PFSK-1 (cell line): ENCODE measurements around the gene EPM2AIP1.

Experiments
- FOXP2 ChIP-seq: optimal IDR thresholded peaks from 2 replicates; pipeline ENCODE3; 2011; ENCODE audit warnings: borderline replicate concordance, control low read depth, inconsistent platforms; ENCODE audit not compliant: insufficient read depth; ENCODE audit errors: extremely low read length, extremely low read depth
- POLR2AphosphoS5 ChIP-seq: IDR thresholded peaks from 2 replicates; pipeline ENCODE4 v1.6.1; 2012; ENCODE audit warnings: low read depth, mild to moderate bottlenecking, control low read depth, low read length, moderate library complexity
- SIN3A ChIP-seq: IDR thresholded peaks from 2 replicates; pipeline ENCODE4 v1.6.1; 2012; ENCODE audit warnings: mild to moderate bottlenecking, low read length, moderate library complexity, borderline replicate concordance; ENCODE audit not compliant: insufficient read depth
- TAF1 ChIP-seq: IDR thresholded peaks from 2 replicates; pipeline ENCODE4 v1.6.1; 2012; ENCODE audit warnings: low read length, control low read depth, borderline replicate concordance; ENCODE audit not compliant: insufficient read depth
- TF ChIP-seq, protein P1 (sequence below), 2 experiments: IDR thresholded peaks; 2 replicates each; pipeline versions ENCODE4 v1.6.1 to v1.8.0; 2011 to 2012; ENCODE audit warnings: low read depth in 2 of 2, low read length in 2 of 2, control low read depth in 1 of 2, inconsistent platforms in 1 of 2, mild to moderate bottlenecking in 1 of 2, moderate library complexity in 1 of 2; ENCODE audit not compliant: insufficient read depth in 1 of 2

EPM2AIP1 gene

DNA sequence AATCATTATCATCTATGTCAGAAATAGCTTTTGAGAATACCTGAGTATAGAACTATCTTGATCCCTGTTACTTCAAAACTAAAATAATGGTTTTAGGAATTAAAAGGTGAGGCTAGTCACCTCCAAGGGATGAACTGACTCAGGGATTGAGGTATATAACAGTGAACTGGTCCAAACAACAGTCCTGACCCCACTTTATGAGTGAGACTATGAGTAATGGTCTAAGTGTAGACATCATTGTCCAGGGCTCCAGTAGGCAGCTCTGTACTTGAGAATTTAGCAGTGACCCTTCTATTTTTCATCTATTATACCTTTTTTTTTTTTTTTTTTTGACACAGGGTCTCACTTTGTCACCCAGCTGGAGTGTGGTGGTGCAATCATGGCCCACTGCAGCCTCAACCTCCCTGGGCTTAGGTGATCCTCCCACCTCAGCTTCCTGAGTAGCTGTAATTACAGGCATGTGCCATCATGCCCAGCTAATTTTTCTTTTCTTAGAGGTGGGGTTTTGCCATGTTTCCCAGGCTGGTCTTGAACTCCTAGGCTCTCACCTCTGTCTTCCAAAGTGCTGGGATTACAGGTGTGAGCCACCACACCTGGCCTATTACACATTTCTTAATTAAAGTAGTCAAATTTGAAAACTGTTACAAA lies 36.7 kb upstream of the EPM2AIP1 start:
- TF ChIP-seq SIN3A (no peak), TAF1 (no peak), POLR2AphosphoS5 (no peak), FOXP2 (no peak)
- TF ChIP-seq, protein P1, sequence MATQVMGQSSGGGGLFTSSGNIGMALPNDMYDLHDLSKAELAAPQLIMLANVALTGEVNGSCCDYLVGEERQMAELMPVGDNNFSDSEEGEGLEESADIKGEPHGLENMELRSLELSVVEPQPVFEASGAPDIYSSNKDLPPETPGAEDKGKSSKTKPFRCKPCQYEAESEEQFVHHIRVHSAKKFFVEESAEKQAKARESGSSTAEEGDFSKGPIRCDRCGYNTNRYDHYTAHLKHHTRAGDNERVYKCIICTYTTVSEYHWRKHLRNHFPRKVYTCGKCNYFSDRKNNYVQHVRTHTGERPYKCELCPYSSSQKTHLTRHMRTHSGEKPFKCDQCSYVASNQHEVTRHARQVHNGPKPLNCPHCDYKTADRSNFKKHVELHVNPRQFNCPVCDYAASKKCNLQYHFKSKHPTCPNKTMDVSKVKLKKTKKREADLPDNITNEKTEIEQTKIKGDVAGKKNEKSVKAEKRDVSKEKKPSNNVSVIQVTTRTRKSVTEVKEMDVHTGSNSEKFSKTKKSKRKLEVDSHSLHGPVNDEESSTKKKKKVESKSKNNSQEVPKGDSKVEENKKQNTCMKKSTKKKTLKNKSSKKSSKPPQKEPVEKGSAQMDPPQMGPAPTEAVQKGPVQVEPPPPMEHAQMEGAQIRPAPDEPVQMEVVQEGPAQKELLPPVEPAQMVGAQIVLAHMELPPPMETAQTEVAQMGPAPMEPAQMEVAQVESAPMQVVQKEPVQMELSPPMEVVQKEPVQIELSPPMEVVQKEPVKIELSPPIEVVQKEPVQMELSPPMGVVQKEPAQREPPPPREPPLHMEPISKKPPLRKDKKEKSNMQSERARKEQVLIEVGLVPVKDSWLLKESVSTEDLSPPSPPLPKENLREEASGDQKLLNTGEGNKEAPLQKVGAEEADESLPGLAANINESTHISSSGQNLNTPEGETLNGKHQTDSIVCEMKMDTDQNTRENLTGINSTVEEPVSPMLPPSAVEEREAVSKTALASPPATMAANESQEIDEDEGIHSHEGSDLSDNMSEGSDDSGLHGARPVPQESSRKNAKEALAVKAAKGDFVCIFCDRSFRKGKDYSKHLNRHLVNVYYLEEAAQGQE (IDR thresholded peaks at IDR 0.05; ENCODE audit: insufficient read depth in 1 of 2, low read depth in 2 of 2, low read length in 2 of 2), result no peak

DNA sequence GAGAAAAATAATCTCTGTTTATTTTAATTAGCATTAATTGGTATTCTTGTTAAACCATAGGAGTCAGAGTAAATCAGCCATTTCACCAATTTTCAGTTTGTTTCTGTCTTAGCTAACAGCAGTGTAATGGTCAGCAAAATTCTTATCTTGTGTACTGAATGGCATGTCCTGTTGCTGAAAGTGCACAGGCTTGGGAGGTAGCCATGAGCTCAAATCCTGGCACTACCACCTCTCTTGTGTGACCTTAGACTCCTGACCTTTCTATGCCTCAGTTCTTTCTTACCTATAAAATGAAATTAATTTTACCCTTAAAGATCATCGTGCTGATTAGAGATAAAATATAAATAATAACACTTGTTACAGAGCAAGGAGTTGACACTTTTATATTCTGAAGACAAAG lies 36.2 kb upstream of the EPM2AIP1 start:
- TF ChIP-seq SIN3A, result no peak

DNA sequence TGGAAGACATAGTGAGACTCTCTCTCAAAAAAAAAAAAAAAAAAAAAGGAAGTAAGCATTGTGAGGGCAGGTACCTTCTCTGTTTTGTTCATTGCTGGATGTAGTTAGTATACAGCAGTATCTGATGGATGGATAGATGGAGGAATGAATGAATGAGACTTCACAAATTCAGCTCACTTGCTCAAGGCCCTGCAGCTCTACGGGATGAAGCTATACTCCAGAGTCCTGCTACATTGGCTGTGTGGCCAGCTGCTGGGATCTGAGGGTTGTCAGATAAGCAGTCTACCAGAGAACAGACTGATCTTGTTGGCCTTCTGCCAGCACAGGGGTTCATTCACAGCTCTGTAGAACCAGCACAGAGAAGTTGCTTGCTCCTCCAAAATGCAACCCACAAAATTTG lies 35.4 kb upstream of the EPM2AIP1 start:
- no peak for TF ChIP-seq TAF1
- TF ChIP-seq FOXP2, result no peak
- no peak for TF ChIP-seq POLR2AphosphoS5
- no peak for TF ChIP-seq SIN3A
- TF ChIP-seq, protein P1 (IDR thresholded peaks at IDR 0.05; ENCODE audit: insufficient read depth in 1 of 2, low read depth in 2 of 2, low read length in 2 of 2), result no peak

- TF ChIP-seq POLR2AphosphoS5 (no peak), SIN3A (no peak), TAF1 (no peak), FOXP2 (no peak)
- TF ChIP-seq, protein P1 (IDR thresholded peaks at IDR 0.05; ENCODE audit: insufficient read depth in 1 of 2, low read depth in 2 of 2, low read length in 2 of 2), result no peak
Measured at GRCh38 chr3:37026851-37027250, 33.9 kb upstream of the EPM2AIP1 start.

DNA sequence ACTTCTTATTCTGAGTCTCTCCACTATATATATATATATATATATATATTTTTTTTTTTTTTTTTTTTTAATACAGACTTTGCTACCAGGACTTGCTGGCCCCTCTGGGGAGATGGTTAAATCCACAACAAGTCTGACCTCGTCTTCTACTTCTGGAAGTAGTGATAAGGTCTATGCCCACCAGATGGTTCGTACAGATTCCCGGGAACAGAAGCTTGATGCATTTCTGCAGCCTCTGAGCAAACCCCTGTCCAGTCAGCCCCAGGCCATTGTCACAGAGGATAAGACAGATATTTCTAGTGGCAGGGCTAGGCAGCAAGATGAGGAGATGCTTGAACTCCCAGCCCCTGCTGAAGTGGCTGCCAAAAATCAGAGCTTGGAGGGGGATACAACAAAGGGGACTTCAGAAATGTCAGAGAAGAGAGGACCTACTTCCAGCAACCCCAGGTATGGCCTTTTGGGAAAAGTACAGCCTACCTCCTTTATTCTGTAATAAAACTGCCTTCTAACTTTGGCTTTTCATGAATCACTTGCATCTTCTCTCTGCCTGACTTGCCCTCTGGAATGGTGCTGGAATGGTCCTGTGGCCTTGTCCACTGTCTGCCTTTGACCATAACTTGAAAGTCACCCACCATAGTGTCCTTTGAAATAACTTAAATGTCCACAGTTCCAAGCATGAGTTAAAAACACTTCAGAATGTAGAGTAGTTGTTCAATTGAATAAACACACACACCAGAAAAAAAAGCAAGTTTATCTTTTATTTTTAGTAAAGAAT lies 32.8 kb upstream of the EPM2AIP1 start:
- TF ChIP-seq SIN3A (no peak), POLR2AphosphoS5 (no peak), FOXP2 (no peak), TAF1 (no peak)
- TF ChIP-seq, protein P1 (IDR thresholded peaks at IDR 0.05; ENCODE audit: insufficient read depth in 1 of 2, low read depth in 2 of 2, low read length in 2 of 2), result no peak
